HG03469 (cell line): Measurements from ENCODE around the gene FGGY.

Experiments
- ATAC-seq: cut with Tn5 transposase; IDR thresholded peaks from one replicate; pipeline ENCODE4 v1.9.1; 2021; ENCODE audit warnings: mild to moderate bottlenecking, moderate library complexity, moderate number of reproducible peaks; ENCODE audit not compliant: unreplicated experiment

The FGGY gene

DNA sequence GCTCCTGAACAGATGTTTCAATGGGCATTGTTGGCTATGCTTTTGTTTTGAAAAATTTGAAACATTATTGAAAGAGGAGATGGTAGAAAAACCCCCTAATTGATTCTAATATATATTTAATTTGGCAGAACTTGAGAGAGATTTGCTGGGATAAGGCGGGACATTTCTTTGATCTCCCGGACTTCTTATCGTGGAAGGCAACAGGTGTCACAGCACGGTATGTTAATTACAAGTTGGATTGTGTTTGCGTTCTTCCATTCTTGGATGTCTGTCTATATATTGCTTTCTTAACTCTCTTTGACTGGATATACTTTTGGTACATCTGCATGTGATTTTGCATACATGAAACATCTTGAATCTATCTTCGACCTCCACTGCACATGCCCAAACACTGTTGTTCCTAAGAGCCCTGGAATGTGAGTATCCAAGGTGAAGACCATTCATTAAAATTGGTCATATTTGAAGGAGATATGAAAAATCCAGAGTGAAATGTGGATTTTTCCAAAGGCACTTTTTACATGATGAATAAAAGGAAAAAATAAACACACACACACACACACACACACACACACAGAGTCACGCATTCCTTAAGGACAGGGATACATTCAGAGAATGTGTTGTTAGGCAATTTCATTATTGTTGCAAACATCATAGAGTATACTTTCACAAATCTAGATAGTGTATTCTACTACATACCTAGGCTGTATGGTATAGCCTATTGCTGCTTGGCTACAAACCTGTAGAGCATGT lies 81.9 kb downstream of the FGGY start:
- ATAC-seq, result no peak

DNA sequence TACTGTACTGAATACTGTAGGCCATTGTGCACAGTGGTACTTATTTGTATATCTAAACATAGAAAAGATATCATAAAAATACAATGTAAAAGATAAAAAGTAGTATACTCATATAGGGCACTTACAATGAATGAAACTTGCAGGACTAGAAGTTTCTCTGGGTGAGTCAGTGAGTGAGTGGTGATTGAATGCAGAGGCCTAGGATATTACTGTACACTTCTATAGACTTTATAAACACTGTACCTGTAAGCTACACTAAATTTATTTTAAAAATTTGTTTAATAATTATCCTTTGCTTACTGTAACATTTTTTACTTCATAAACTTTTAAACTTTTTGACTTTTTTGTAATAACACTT lies 82.5 kb downstream of the FGGY start:
- no peak for ATAC-seq

- ATAC-seq, result no peak
These were observed 87.1 kb downstream of the FGGY start for GRCh38 chr1:59383963-59384362.

DNA sequence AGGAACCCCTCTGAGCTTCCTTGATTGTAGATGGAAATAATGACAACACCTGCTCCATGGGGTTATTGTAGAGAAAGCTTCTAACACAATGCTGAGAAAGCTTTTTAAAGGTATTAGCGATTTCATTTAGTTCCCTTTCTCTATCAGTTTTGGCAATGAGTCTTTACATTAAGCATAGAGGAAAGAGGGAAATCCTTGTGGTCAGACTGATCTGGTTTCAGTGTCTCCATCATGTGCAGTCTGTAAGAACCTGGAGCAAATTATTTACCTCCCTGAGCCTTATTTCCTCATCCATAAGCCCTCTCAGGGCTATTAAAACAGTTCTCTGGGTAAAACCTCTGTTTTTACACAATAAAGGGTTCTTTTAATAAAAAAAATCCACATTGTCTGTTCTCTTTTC lies 87.5 kb downstream of the FGGY start:
- no peak for ATAC-seq

GRCh38 chr1:59388191-59388590 lies 91.3 kb downstream of the FGGY start:
- no peak for ATAC-seq

- ATAC-seq, result no peak
These were observed 93.0 kb downstream of the FGGY start for GRCh38 chr1:59389847-59390246.

DNA sequence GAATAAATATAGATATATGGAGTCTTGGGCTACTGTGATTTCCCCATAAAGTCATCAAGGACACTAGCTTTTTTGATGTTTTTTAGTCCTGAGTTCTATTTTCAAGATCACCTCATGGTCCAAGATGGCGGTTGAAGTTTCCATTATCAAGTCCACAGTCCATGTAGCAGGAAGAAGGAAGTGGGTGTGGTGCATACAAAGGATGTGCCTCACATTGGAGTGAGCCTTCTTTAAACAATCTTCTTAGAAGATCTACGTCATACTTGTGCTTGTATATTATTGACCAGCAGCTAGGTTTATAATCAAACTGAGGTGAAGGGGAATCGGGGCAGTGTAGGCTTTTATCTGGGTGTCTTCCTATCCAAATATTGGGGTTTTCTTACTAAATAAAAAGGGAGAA lies 93.4 kb downstream of the FGGY start:
- ATAC-seq, result no peak

- peak; percentile 44 for ATAC-seq
These were observed 94.6 kb downstream of the FGGY start for GRCh38 chr1:59391212-59392179.

GRCh38 chr1:59393211-59394180 lies 96.6 kb downstream of the FGGY start:
- ATAC-seq, result no peak

- ATAC-seq, result no peak
These were observed 98.0 kb downstream of the FGGY start for GRCh38 chr1:59394706-59395425.

GRCh38 chr1:59396387-59396786 lies 99.5 kb downstream of the FGGY start:
- ATAC-seq, result no peak

- no peak for ATAC-seq
These were observed 100.4 kb downstream of the FGGY start for GRCh38 chr1:59397139-59397858.

GRCh38 chr1:59399642-59400041 lies 102.7 kb downstream of the FGGY start:
- ATAC-seq, result no peak

DNA sequence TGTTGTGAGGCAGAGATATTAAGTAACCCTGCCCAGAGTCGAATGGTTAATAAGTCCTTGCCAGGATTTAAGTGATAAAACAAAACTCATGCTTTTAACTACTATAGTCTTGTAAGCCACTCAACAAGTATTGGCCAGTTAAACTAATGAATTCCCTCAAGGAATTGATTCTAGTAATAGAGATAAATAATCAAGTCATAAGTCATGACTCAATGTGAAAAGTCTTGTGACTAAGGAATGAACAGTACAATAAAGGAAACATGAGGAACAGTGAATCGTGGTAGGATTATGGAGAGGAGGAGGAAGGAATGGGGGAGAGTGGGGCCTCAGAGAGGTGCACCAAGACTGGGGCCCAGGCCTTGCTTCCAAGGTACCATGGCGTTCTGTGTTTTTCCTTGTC lies 104.7 kb downstream of the FGGY start:
- ATAC-seq, result no peak

DNA sequence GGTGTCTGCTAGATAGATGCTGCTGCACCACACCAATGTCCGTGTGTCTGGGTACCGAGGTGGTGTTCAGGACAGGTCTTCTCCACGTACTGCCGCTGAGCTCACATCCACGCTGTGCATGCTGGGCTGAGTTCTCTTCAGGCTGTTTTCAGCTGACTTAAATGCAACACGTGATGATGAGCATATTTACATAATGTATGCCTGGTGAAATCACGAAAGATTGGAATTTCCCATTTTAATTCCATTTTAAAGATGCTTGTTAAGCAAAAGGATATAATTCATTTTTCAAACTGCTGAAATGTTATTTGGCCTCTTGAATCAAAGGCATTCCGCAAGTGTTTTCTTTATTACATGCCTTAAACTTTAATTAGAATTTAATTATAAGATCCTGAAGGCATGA lies 107.9 kb downstream of the FGGY start:
- no peak for ATAC-seq

DNA sequence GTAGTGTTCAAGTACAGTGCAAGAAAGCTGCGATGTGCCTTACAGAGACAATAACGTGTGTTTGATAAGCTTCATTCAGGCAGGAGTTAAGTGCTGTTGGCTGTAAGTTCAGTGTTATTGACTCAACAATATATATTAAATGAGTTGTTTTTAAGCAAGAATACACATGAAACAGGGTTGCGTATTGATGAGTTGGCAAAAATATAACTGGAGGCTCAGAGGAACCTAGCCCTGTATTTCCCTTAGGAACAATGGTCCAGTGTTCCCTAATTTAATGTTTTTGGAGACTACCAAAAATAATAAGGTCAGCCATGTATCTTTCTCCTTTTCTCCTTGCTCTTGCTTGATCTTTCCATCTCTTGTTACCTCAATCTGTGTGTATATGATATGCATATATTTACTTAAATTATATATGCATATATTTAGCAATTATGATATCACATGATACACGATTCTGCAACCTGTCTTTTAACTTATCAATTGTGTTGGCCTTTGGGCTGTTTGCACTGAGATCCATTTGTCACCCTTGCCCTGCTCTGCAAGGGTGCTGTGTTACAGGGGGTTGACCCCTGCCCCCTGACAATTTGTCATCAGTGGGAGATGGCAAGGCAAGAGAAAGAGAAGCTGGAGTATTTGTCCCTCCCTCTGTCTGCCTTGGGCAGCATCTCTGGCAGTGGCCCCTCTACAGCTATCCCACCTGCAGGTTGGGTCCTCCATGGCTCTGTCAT lies 109.7 kb downstream of the FGGY start:
- ATAC-seq, result no peak

- no peak for ATAC-seq
These were observed 111.8 kb downstream of the FGGY start for GRCh38 chr1:59408608-59409240.

- ATAC-seq, result no peak
These were observed 112.7 kb downstream of the FGGY start for GRCh38 chr1:59409549-59409948.
